ENCODE results near the gene SLC38A7.
A peak's percentile ranks its signal among the peaks of the same experiment; 100 is the strongest.
"Not testable (repeated sequence)": the region's sequence is repeated elsewhere in the genome, so short reads cannot be mapped to it uniquely, and the experiment has no call there.

Gene SLC38A7

GRCh38 chr16:58639230-58639629 lies 45.3 kb downstream of the SLC38A7 start:
- no peak overlapping the region for H3K4me3 ChIP-seq (replicated peaks in 1 of 2; ENCODE audit: low read depth in 2 of 2, low read length in 2 of 2)
- no peak for DNase-seq (ENCODE audit: low read depth in 2 of 2)
- TF ChIP-seq CTCF (IDR thresholded peaks at IDR 0.05; ENCODE audit: low read depth, low read length) = no peak

GRCh38 chr16:58638148-58639036 lies 46.2 kb downstream of the SLC38A7 start:
- DNase-seq (ENCODE audit: low read depth in 2 of 2) = peak; percentile 89 to 91
- H3K4me3 ChIP-seq (replicated peaks in 1 of 2; ENCODE audit: low read depth in 2 of 2, low read length in 2 of 2) = no peak overlapping the region
- TF ChIP-seq CTCF (IDR thresholded peaks at IDR 0.05; ENCODE audit: low read depth, low read length) = peak; percentile 53

GRCh38 chr16:58637021-58637420 lies 47.5 kb downstream of the SLC38A7 start:
- DNase-seq (ENCODE audit: low read depth in 2 of 2); H3K4me3 ChIP-seq (replicated peaks in 1 of 2; ENCODE audit: low read depth in 2 of 2, low read length in 2 of 2): not testable (repeated sequence)

GRCh38 chr16:58636466-58636865 lies 48.1 kb downstream of the SLC38A7 start:
- no peak for TF ChIP-seq CTCF (IDR thresholded peaks at IDR 0.05; ENCODE audit: low read depth, low read length)
- no peak for DNase-seq (ENCODE audit: low read depth in 2 of 2)
- no peak overlapping the region for H3K4me3 ChIP-seq (replicated peaks in 1 of 2; ENCODE audit: low read depth in 2 of 2, low read length in 2 of 2)

- no peak overlapping the region for H3K4me3 ChIP-seq (replicated peaks in 1 of 2; ENCODE audit: low read depth in 2 of 2, low read length in 2 of 2)
- TF ChIP-seq CTCF (IDR thresholded peaks at IDR 0.05; ENCODE audit: low read depth, low read length) = no peak
- no peak for DNase-seq (ENCODE audit: low read depth in 2 of 2)
Observed at GRCh38 chr16:58635502-58635901, 49.1 kb downstream of the SLC38A7 start.

GRCh38 chr16:58634265-58634802 lies 50.2 kb downstream of the SLC38A7 start:
- no peak overlapping the region for H3K4me3 ChIP-seq (replicated peaks in 1 of 2; ENCODE audit: low read depth in 2 of 2, low read length in 2 of 2)
- no peak for TF ChIP-seq CTCF (IDR thresholded peaks at IDR 0.05; ENCODE audit: low read depth, low read length)
- DNase-seq (ENCODE audit: low read depth in 2 of 2) = no peak

GRCh38 chr16:58629733-58630640 lies 54.6 kb downstream of the SLC38A7 start, which contains the start of gene CNOT1:
TSS of gene CNOT1 (minus strand) at chr16:58629826. CDS start at chr16:58599337, 30,489 bp downstream.
- peak within 1 kb of the TSS; percentile 98 to 99 for H3K4me3 ChIP-seq (replicated peaks in 1 of 2; ENCODE audit: low read depth in 2 of 2, low read length in 2 of 2)
- peak; percentile 100 for DNase-seq (ENCODE audit: low read depth in 2 of 2)
- no peak for TF ChIP-seq CTCF (IDR thresholded peaks at IDR 0.05; ENCODE audit: low read depth, low read length)

Data from cardiac fibroblast (primary cell).